IMR-90 (cell line): Measurements from ENCODE around the gene PSMA3.

Experiments
- BHLHE40 ChIP-seq: fragments of 150-350 bp; IDR thresholded peaks from 2 replicates; pipeline ENCODE4 v1.6.1; 2016; ENCODE audit warnings: mild to moderate bottlenecking, low read depth, low read length
- FOS ChIP-seq: fragments of 150-350 bp; IDR thresholded peaks from 2 replicates; pipeline ENCODE4 v1.6.1; 2016; ENCODE audit warnings: low read depth, low read length
- MXI1 ChIP-seq: IDR thresholded peaks from 2 replicates; pipeline ENCODE4 v1.6.1; 2012; ENCODE audit warnings: low read depth, mild to moderate bottlenecking, low read length, moderate library complexity, borderline replicate concordance
- POLR2A ChIP-seq: IDR thresholded peaks from 2 replicates; pipeline ENCODE4 v1.6.1; 2012; ENCODE audit warnings: mild to moderate bottlenecking, low read depth, low read length
- RAD21 ChIP-seq: IDR thresholded peaks from 2 replicates; pipeline ENCODE4 v1.6.1; 2012; ENCODE audit warnings: low read length, improper control_type of control experiment
- RCOR1 ChIP-seq: IDR thresholded peaks from 2 replicates; pipeline ENCODE4 v1.6.1; 2012; ENCODE audit warnings: mild to moderate bottlenecking, low read length, improper control_type of control experiment; ENCODE audit not compliant: insufficient replicate concordance
- RFX5 ChIP-seq: IDR thresholded peaks from 2 replicates; pipeline ENCODE4 v1.8.0; 2012; ENCODE audit warnings: low read depth, mild to moderate bottlenecking, low read length, moderate library complexity
- SMC3 ChIP-seq: fragments of 150-350 bp; IDR thresholded peaks from 2 replicates; pipeline ENCODE4 v1.6.1; 2016; ENCODE audit warnings: low read depth, mild to moderate bottlenecking, antibody characterized with exemption, low read length, moderate library complexity
- TF ChIP-seq, protein P1 (sequence below): conservative IDR thresholded peaks from 2 replicates; pipeline ENCODE4 v1.5.1; 2012; ENCODE audit warnings: mild to moderate bottlenecking, low read depth, low read length, improper control_type of control experiment
- TF ChIP-seq, protein P2 (sequence below): fragments of 150-350 bp; IDR thresholded peaks from 2 replicates; pipeline ENCODE4 v1.6.1; 2017; ENCODE audit warnings: mild to moderate bottlenecking, antibody characterized with exemption, low read length, low read depth

DNA sequence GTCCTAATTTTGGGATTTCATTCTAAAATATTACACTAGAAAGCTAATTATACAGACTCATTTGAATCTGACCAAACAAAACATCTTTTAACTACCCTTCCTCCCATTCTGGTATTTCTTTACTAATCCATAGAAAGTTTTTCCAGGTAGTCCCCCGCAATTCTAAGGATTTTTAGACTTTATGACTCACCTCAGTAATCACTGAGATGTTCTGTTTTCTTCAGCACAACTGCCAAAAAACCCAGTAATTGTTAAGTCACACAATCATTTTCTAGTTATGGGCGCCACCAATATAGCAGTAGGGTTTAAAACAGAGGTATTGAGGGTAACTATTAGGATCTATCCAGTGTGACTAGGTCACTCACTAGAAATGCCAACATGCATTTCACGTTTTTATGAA lies 52.1 kb downstream of the PSMA3 start:
- TF ChIP-seq, protein P1, sequence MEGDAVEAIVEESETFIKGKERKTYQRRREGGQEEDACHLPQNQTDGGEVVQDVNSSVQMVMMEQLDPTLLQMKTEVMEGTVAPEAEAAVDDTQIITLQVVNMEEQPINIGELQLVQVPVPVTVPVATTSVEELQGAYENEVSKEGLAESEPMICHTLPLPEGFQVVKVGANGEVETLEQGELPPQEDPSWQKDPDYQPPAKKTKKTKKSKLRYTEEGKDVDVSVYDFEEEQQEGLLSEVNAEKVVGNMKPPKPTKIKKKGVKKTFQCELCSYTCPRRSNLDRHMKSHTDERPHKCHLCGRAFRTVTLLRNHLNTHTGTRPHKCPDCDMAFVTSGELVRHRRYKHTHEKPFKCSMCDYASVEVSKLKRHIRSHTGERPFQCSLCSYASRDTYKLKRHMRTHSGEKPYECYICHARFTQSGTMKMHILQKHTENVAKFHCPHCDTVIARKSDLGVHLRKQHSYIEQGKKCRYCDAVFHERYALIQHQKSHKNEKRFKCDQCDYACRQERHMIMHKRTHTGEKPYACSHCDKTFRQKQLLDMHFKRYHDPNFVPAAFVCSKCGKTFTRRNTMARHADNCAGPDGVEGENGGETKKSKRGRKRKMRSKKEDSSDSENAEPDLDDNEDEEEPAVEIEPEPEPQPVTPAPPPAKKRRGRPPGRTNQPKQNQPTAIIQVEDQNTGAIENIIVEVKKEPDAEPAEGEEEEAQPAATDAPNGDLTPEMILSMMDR: no peak
- TF ChIP-seq, protein P2, sequence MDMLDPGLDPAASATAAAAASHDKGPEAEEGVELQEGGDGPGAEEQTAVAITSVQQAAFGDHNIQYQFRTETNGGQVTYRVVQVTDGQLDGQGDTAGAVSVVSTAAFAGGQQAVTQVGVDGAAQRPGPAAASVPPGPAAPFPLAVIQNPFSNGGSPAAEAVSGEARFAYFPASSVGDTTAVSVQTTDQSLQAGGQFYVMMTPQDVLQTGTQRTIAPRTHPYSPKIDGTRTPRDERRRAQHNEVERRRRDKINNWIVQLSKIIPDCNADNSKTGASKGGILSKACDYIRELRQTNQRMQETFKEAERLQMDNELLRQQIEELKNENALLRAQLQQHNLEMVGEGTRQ: no peak
- TF ChIP-seq POLR2A (no peak), SMC3 (no peak), RAD21 (no peak), FOS (no peak), MXI1 (no peak), BHLHE40 (no peak), RFX5 (no peak), RCOR1 (no peak)
